ENCODE data around the gene IGSF22. TPM values are rescaled to one million over a fixed set of nuclear protein-coding genes. Genes with fewer than 3 reads are reported as not detected.
"Not testable (repeated sequence)": the region's sequence is repeated elsewhere in the genome, so short reads cannot be mapped to it uniquely, and the experiment has no call there.

Gene IGSF22
- polyA plus RNA-seq, 2 donors, result 0.02 to 0.18 TPM

- Histone ChIP-seq H3K4me1 (ENCODE audit: control insufficient read depth in 2 of 2, insufficient read depth in 2 of 2, low read length in 1 of 2) (no peaks in the 10 kb centered on the region), H3K4me3 (ENCODE audit: low read depth in 1 of 2, low read length in 2 of 2) (peak overlapping the region; percentile 70 to 75), H3K36me3 (ENCODE audit: control insufficient read depth in 2 of 2, insufficient read depth in 2 of 2, low read length in 1 of 2) (no peaks in the 10 kb centered on the region), H3K9me3 (ENCODE audit: control insufficient read depth in 2 of 2, insufficient read depth in 1 of 2, low read depth in 1 of 2, low read length in 1 of 2) (no peaks in the 10 kb centered on the region), H3K27ac (ENCODE audit: low read depth in 2 of 2, low read length in 1 of 2) (no peak overlapping the region), H3K27me3 (ENCODE audit: control insufficient read depth in 1 of 2, insufficient read depth in 2 of 2, low read length in 2 of 2) (no peaks in the 10 kb centered on the region)
- 11 to 12% methylated on average over 9 of the region's 9 CpGs for WGBS, 2 donors
These were observed 26.8 kb downstream of the IGSF22 start for GRCh38 chr11:18699269-18699596.

- peak within 1 kb of the TSS; percentile 52 to 63 for H3K27ac ChIP-seq (ENCODE audit: low read depth in 2 of 2, low read length in 1 of 2)
- no peaks in the 10 kb centered on the region for H3K4me1 ChIP-seq (ENCODE audit: control insufficient read depth in 2 of 2, insufficient read depth in 2 of 2, low read length in 1 of 2)
- no peaks in the 10 kb centered on the region for H3K36me3 ChIP-seq (ENCODE audit: control insufficient read depth in 2 of 2, insufficient read depth in 2 of 2, low read length in 1 of 2)
- H3K27me3 ChIP-seq (ENCODE audit: control insufficient read depth in 1 of 2, insufficient read depth in 2 of 2, low read length in 2 of 2), result no peaks in the 10 kb centered on the region
- H3K9me3 ChIP-seq (ENCODE audit: control insufficient read depth in 2 of 2, insufficient read depth in 1 of 2, low read depth in 1 of 2, low read length in 1 of 2), result no peaks in the 10 kb centered on the region
- peak within 1 kb of the TSS; percentile 70 to 75 for H3K4me3 ChIP-seq (ENCODE audit: low read depth in 1 of 2, low read length in 2 of 2)
- WGBS, 2 donors, result 0 to 1% methylated on average over 79 to 98 of the region's 98 CpGs
These were observed 27.4 kb downstream of the IGSF22 start, which contains the start of gene TMEM86A for GRCh38 chr11:18698341-18699268. TMEM86A (plus strand) TSS chr11:18698779; CDS start chr11:18698887, 108 bp downstream.

- Histone ChIP-seq H3K4me3 (ENCODE audit: low read depth in 1 of 2, low read length in 2 of 2) (no peak overlapping the region), H3K36me3 (ENCODE audit: control insufficient read depth in 2 of 2, insufficient read depth in 2 of 2, low read length in 1 of 2) (no peaks in the 10 kb centered on the region), H3K4me1 (ENCODE audit: control insufficient read depth in 2 of 2, insufficient read depth in 2 of 2, low read length in 1 of 2) (no peaks in the 10 kb centered on the region), H3K27ac (ENCODE audit: low read depth in 2 of 2, low read length in 1 of 2) (no peak overlapping the region), H3K27me3 (ENCODE audit: control insufficient read depth in 1 of 2, insufficient read depth in 2 of 2, low read length in 2 of 2) (no peaks in the 10 kb centered on the region), H3K9me3 (ENCODE audit: control insufficient read depth in 2 of 2, insufficient read depth in 1 of 2, low read depth in 1 of 2, low read length in 1 of 2) (no peaks in the 10 kb centered on the region)
- WGBS, 2 donors, result 87% methylated on average over 4 of the region's 4 CpGs
These were observed 28.4 kb downstream of the IGSF22 start for GRCh38 chr11:18697576-18697975.

- H3K27me3 ChIP-seq (ENCODE audit: control insufficient read depth in 1 of 2, insufficient read depth in 2 of 2, low read length in 2 of 2), result no peaks in the 10 kb centered on the region
- H3K4me1 ChIP-seq (ENCODE audit: control insufficient read depth in 2 of 2, insufficient read depth in 2 of 2, low read length in 1 of 2), result no peaks in the 10 kb centered on the region
- H3K4me3 ChIP-seq (ENCODE audit: low read depth in 1 of 2, low read length in 2 of 2), result no peak overlapping the region
- H3K9me3 ChIP-seq (ENCODE audit: control insufficient read depth in 2 of 2, insufficient read depth in 1 of 2, low read depth in 1 of 2, low read length in 1 of 2), result no peaks in the 10 kb centered on the region
- no peak overlapping the region for H3K27ac ChIP-seq (ENCODE audit: low read depth in 2 of 2, low read length in 1 of 2)
- H3K36me3 ChIP-seq (ENCODE audit: control insufficient read depth in 2 of 2, insufficient read depth in 2 of 2, low read length in 1 of 2), result no peaks in the 10 kb centered on the region
- 86 to 87% methylated on average over 2 of the region's 2 CpGs for WGBS, 2 donors
These were observed 29.3 kb downstream of the IGSF22 start for GRCh38 chr11:18696638-18697225.

- Histone ChIP-seq H3K4me3 (ENCODE audit: low read depth in 1 of 2, low read length in 2 of 2) (no peak overlapping the region), H3K4me1 (ENCODE audit: control insufficient read depth in 2 of 2, insufficient read depth in 2 of 2, low read length in 1 of 2) (no peaks in the 10 kb centered on the region), H3K27ac (ENCODE audit: low read depth in 2 of 2, low read length in 1 of 2) (no peak overlapping the region), H3K9me3 (ENCODE audit: control insufficient read depth in 2 of 2, insufficient read depth in 1 of 2, low read depth in 1 of 2, low read length in 1 of 2) (no peaks in the 10 kb centered on the region), H3K36me3 (ENCODE audit: control insufficient read depth in 2 of 2, insufficient read depth in 2 of 2, low read length in 1 of 2) (no peaks in the 10 kb centered on the region), H3K27me3 (ENCODE audit: control insufficient read depth in 1 of 2, insufficient read depth in 2 of 2, low read length in 2 of 2) (no peaks in the 10 kb centered on the region)
- 62 to 68% methylated on average over 9 of the region's 9 CpGs for WGBS, 2 donors
These were observed 32.8 kb downstream of the IGSF22 start for GRCh38 chr11:18692941-18693760.

GRCh38 chr11:18691467-18692140, 34.4 kb downstream of the IGSF22 start:
- WGBS, 2 donors, result 78 to 79% methylated on average over 4 of the region's 4 CpGs
- not testable (repeated sequence) for H3K4me1 ChIP-seq (ENCODE audit: control insufficient read depth in 2 of 2, insufficient read depth in 2 of 2, low read length in 1 of 2)

GRCh38 chr11:18684267-18684666, 41.7 kb downstream of the IGSF22 start:
- Histone ChIP-seq H3K27me3 (ENCODE audit: control insufficient read depth in 1 of 2, insufficient read depth in 2 of 2, low read length in 2 of 2) (no peaks in the 10 kb centered on the region), H3K27ac (ENCODE audit: low read depth in 2 of 2, low read length in 1 of 2) (no peak overlapping the region), H3K36me3 (ENCODE audit: control insufficient read depth in 2 of 2, insufficient read depth in 2 of 2, low read length in 1 of 2) (no peaks in the 10 kb centered on the region), H3K4me3 (ENCODE audit: low read depth in 1 of 2, low read length in 2 of 2) (no peak overlapping the region), H3K4me1 (ENCODE audit: control insufficient read depth in 2 of 2, insufficient read depth in 2 of 2, low read length in 1 of 2) (no peaks in the 10 kb centered on the region), H3K9me3 (ENCODE audit: control insufficient read depth in 2 of 2, insufficient read depth in 1 of 2, low read depth in 1 of 2, low read length in 1 of 2) (no peaks in the 10 kb centered on the region)
- 61 to 72% methylated on average over 1 of the region's 1 CpG for WGBS, 2 donors

More at GRCh38 chr11:18691467-18692140, 34.4 kb downstream of the IGSF22 start:
- not testable (repeated sequence) for H3K36me3 ChIP-seq (ENCODE audit: control insufficient read depth in 2 of 2, insufficient read depth in 2 of 2, low read length in 1 of 2); H3K27ac ChIP-seq (ENCODE audit: low read depth in 2 of 2, low read length in 1 of 2); H3K27me3 ChIP-seq (ENCODE audit: control insufficient read depth in 1 of 2, insufficient read depth in 2 of 2, low read length in 2 of 2); H3K9me3 ChIP-seq (ENCODE audit: control insufficient read depth in 2 of 2, insufficient read depth in 1 of 2, low read depth in 1 of 2, low read length in 1 of 2); H3K4me3 ChIP-seq (ENCODE audit: low read depth in 1 of 2, low read length in 2 of 2)

- 97 to 98% methylated on average over 3 of the region's 3 CpGs for WGBS, 2 donors
- Histone ChIP-seq H3K9me3 (ENCODE audit: control insufficient read depth in 2 of 2, insufficient read depth in 1 of 2, low read depth in 1 of 2, low read length in 1 of 2) (no peaks in the 10 kb centered on the region), H3K27me3 (ENCODE audit: control insufficient read depth in 1 of 2, insufficient read depth in 2 of 2, low read length in 2 of 2) (no peaks in the 10 kb centered on the region), H3K36me3 (ENCODE audit: control insufficient read depth in 2 of 2, insufficient read depth in 2 of 2, low read length in 1 of 2) (no peaks in the 10 kb centered on the region), H3K27ac (ENCODE audit: low read depth in 2 of 2, low read length in 1 of 2) (no peak overlapping the region), H3K4me3 (ENCODE audit: low read depth in 1 of 2, low read length in 2 of 2) (no peak overlapping the region), H3K4me1 (ENCODE audit: control insufficient read depth in 2 of 2, insufficient read depth in 2 of 2, low read length in 1 of 2) (no peaks in the 10 kb centered on the region)
These were observed 43.5 kb downstream of the IGSF22 start for GRCh38 chr11:18682466-18682865.

- H3K27ac ChIP-seq (ENCODE audit: low read depth in 2 of 2, low read length in 1 of 2); H3K9me3 ChIP-seq (ENCODE audit: control insufficient read depth in 2 of 2, insufficient read depth in 1 of 2, low read depth in 1 of 2, low read length in 1 of 2); H3K36me3 ChIP-seq (ENCODE audit: control insufficient read depth in 2 of 2, insufficient read depth in 2 of 2, low read length in 1 of 2); H3K27me3 ChIP-seq (ENCODE audit: control insufficient read depth in 1 of 2, insufficient read depth in 2 of 2, low read length in 2 of 2); H3K4me3 ChIP-seq (ENCODE audit: low read depth in 1 of 2, low read length in 2 of 2); H3K4me1 ChIP-seq (ENCODE audit: control insufficient read depth in 2 of 2, insufficient read depth in 2 of 2, low read length in 1 of 2): not testable (repeated sequence)
- 69 to 75% methylated on average over 1 of the region's 1 CpG for WGBS, 2 donors
These were observed 44.0 kb downstream of the IGSF22 start for GRCh38 chr11:18681949-18682348.

Data from esophagus (tissue), 2 donors.